HepG2 (cell line): ENCODE data around the gene EZH2. TPM values are rescaled to one million over a fixed set of nuclear protein-coding genes. Genes with fewer than 3 reads are reported as not detected.

Experiments
- ATAC-seq: fragments of 200-7000 bp; cut with Tn5 transposase; 3 replicates; pipeline ENCODE4 v1.9.1; 2020; ENCODE audit warnings: mild to moderate bottlenecking, moderate library complexity
- BruUV-seq: library from RNA; stranded (reverse); fragments of 400-500 nt; replicated peaks from 2 replicates; lab custom pipeline; 2021; lab: Mats Ljungman, UMichigan
- CTCF ChIA-PET: fragments of 300-600 bp; formaldehyde crosslinking; extraction: SDS; loops from one replicate; lab custom pipeline; 2021; ENCODE audit warnings: low total read pairs, inconsistent platforms, low intra/inter-chr PET ratio; lab: Yijun Ruan, JAX
- POLR2A ChIA-PET: fragments of 350-600 bp; sonication (Branson Sonifier 250); formaldehyde crosslinking; loops from one replicate; lab custom pipeline; 2020; ENCODE audit warnings: antibody characterized with exemption, inconsistent platforms; lab: Yijun Ruan, JAX
- DNase-seq: peaks from one replicate; pipeline ENCODE4 v3.0.0-alpha.2; 2015; ENCODE audit warnings: low spot score
- FAIRE-seq: peaks from 3 replicates; lab custom pipeline; 2011; peaks lifted over from hg19 to GRCh38; lab: Jason Lieb, UNC
- H2AFZ ChIP-seq: one replicate; pipeline ENCODE4 v1.6.1; 2011; ENCODE audit warnings: low read length, inconsistent platforms
- H3K27ac ChIP-seq: fragments of 300-600 bp; 3 replicates; pipeline ENCODE4 v1.8.0; 2011; ENCODE audit warnings: mixed run types, mild to moderate bottlenecking, mixed read lengths, low read length, inconsistent platforms; ENCODE audit not compliant: insufficient read depth; ENCODE audit errors: extremely low read length
- H3K27me3 ChIP-seq, 2 experiments: fragments of 200-600 bp in 1 of 2; 2 replicates in 1 of 2; 3 replicates in 1 of 2; pipeline versions ENCODE4 v1.6.0 to v1.8.0; 2011; ENCODE audit warnings: low read length in 2 of 2, mild to moderate bottlenecking in 2 of 2, moderate library complexity in 2 of 2, inconsistent platforms in 1 of 2; ENCODE audit not compliant: insufficient read depth in 2 of 2, control insufficient read depth in 1 of 2
- H3K36me3 ChIP-seq, 2 experiments: fragments of 200-600 bp in 1 of 2; replicated peaks in 1 of 2; 2 replicates in 1 of 2; 3 replicates in 1 of 2; pipeline versions ENCODE4 v1.5.1 to v1.8.0; 2011; ENCODE audit warnings: low read length in 2 of 2, inconsistent platforms in 1 of 2; ENCODE audit not compliant: insufficient read depth in 2 of 2, control insufficient read depth in 1 of 2
- H3K4me1 ChIP-seq: 2 replicates; pipeline ENCODE4 v1.5.1; 2012; ENCODE audit warnings: low read length, inconsistent platforms; ENCODE audit not compliant: insufficient read depth
- H3K4me2 ChIP-seq: 2 replicates; pipeline ENCODE4 v1.6.0; 2011; ENCODE audit warnings: low read depth, low read length, inconsistent platforms
- H3K4me3 ChIP-seq, 3 experiments: fragments of 200-600 bp in 1 of 3; sonication (generic), shearing (Covaris generic) in 1 of 3; replicated peaks in 1 of 3; 2 replicates each; pipeline ENCODE4 v1.5.1; 2011 to 2016; ENCODE audit warnings: low read length in 3 of 3, inconsistent platforms in 2 of 3, low read depth in 2 of 3, mild to moderate bottlenecking in 2 of 3, control low read depth in 1 of 3, mixed read lengths in 1 of 3; ENCODE audit not compliant: insufficient read depth in 1 of 3
- H3K79me2 ChIP-seq: one replicate; pipeline ENCODE4 v1.6.1; 2011; ENCODE audit warnings: low read length, inconsistent platforms; ENCODE audit not compliant: insufficient read depth
- H3K9ac ChIP-seq: 2 replicates; pipeline ENCODE4 v1.6.0; 2011; ENCODE audit warnings: mild to moderate bottlenecking, low read depth, low read length, inconsistent platforms; ENCODE audit not compliant: insufficient read depth
- H3K9me3 ChIP-seq: 2 replicates; pipeline ENCODE4 v1.5.1; 2012; ENCODE audit warnings: mild to moderate bottlenecking, low read length
- H4K20me1 ChIP-seq: 2 replicates; pipeline ENCODE4 v1.6.0; 2011; ENCODE audit warnings: inconsistent platforms, mild to moderate bottlenecking, low read length, moderate library complexity; ENCODE audit not compliant: insufficient read depth
- HNF4G ChIP-seq, 2 experiments: sonication (generic) in 1 of 2; formaldehyde crosslinking in 1 of 2; IDR thresholded peaks; 2 replicates each; pipeline versions ENCODE4 v1.4.0 to v1.6.1; 2011 to 2020; ENCODE audit warnings: borderline replicate concordance in 2 of 2, low read depth in 2 of 2, mild to moderate bottlenecking in 2 of 2, low read length in 1 of 2, missing genetic modification reagents in 1 of 2, moderate library complexity in 1 of 2
- HOXD1 ChIP-seq: sonication (generic); formaldehyde crosslinking; IDR thresholded peaks from 2 replicates; pipeline ENCODE4 v1.5.0; 2020; ENCODE audit warnings: missing genetic modification reagents
- NFE2 ChIP-seq: sonication (generic); formaldehyde crosslinking; IDR thresholded peaks from 2 replicates; pipeline ENCODE4 v1.4.0; 2020; ENCODE audit warnings: missing genetic modification reagents
- PAWR ChIP-seq: sonication (generic); formaldehyde crosslinking; IDR thresholded peaks from 2 replicates; pipeline ENCODE4 v1.4.0; 2020; ENCODE audit warnings: missing genetic modification reagents, mild to moderate bottlenecking, borderline replicate concordance
- REPIN1 ChIP-seq: sonication (generic); formaldehyde crosslinking; IDR thresholded peaks from 2 replicates; pipeline ENCODE4 v1.8.0; 2022; ENCODE audit warnings: missing genetic modification reagents, low read depth, mild to moderate bottlenecking, borderline replicate concordance
- SMAD9 ChIP-seq: sonication (generic); formaldehyde crosslinking; IDR thresholded peaks from 2 replicates; pipeline ENCODE4 v1.5.1; 2020; ENCODE audit warnings: mild to moderate bottlenecking, missing genetic modification reagents
- ZBTB38 ChIP-seq: sonication (generic); formaldehyde crosslinking; IDR thresholded peaks from 2 replicates; pipeline ENCODE4 v1.5.1; 2020; ENCODE audit warnings: mild to moderate bottlenecking, missing genetic modification reagents
- ZMAT3 ChIP-seq: sonication (generic); formaldehyde crosslinking; conservative IDR thresholded peaks from 2 replicates; pipeline ENCODE4 v1.7.0; 2021; ENCODE audit warnings: missing genetic modification reagents
- ZNF264 ChIP-seq: sonication (generic); formaldehyde crosslinking; IDR thresholded peaks from 2 replicates; pipeline ENCODE4 v1.4.0; 2020; ENCODE audit warnings: missing genetic modification reagents
- WGBS: methylation state at CpG from one replicate; pipeline ENCODE4 v1.1.6; 2017; ENCODE audit warnings: low lambda C conversion rate; 5-methylcytosine and 5-hydroxymethylcytosine counted together
- in situ Hi-C: cut with HindIII; loops from 2 replicates; pipeline ENCODE4 v1.10.0; 2017; ENCODE audit warnings: low pct_unique_long_range_greater_than_20kb; ENCODE audit not compliant: extremely low pct_ligation_motif_present
- intact Hi-C: fragments of 100-400 bp; cut with micrococcal nuclease; formaldehyde crosslinking; loops from one replicate; pipeline ENCODE4 v1.10.0; 2022; ENCODE audit not compliant: unreplicated experiment
- polyA plus RNA-seq, 8 experiments: library from polyadenylated mRNA; depleted of rRNA in 3 of 8; stranded (reverse) in 7 of 8; unstranded in 1 of 8; fragments of >200 nt; fragmentation: Illumina TruSeq in 4 of 8; extraction: Trizol in 4 of 8; gene quantifications; 2 replicates each; pipeline versions ENCODE4 v1.2.1 to v1.2.3, GENCODE V29; 2011 to 2016; ENCODE audit warnings: low read depth in 4 of 8, missing spikeins in 1 of 8, mixed read lengths in 1 of 8; ENCODE audit not compliant: insufficient read depth in 1 of 8
- total RNA-seq, 5 experiments: library from RNA; depleted of rRNA; stranded (reverse); fragments of >200 nt; fragmentation: Illumina TruSeq; extraction: Trizol; gene quantifications; 2 replicates each; pipeline ENCODE4 v1.2.3, GENCODE V29; 2016; ENCODE audit warnings: low read depth in 1 of 5
- TF ChIP-seq, protein P1 (sequence below): sonication (generic); formaldehyde crosslinking; IDR thresholded peaks from 2 replicates; pipeline ENCODE4 v1.8.0; 2022; ENCODE audit warnings: mild to moderate bottlenecking, missing genetic modification reagents

EZH2 gene
- total and polyA plus RNA-seq, 2 of the 13 experiments (the other 11 are each of a cell fraction or from before 2014, with no cell fraction given): 26.0 to 34.3 TPM

DNA sequence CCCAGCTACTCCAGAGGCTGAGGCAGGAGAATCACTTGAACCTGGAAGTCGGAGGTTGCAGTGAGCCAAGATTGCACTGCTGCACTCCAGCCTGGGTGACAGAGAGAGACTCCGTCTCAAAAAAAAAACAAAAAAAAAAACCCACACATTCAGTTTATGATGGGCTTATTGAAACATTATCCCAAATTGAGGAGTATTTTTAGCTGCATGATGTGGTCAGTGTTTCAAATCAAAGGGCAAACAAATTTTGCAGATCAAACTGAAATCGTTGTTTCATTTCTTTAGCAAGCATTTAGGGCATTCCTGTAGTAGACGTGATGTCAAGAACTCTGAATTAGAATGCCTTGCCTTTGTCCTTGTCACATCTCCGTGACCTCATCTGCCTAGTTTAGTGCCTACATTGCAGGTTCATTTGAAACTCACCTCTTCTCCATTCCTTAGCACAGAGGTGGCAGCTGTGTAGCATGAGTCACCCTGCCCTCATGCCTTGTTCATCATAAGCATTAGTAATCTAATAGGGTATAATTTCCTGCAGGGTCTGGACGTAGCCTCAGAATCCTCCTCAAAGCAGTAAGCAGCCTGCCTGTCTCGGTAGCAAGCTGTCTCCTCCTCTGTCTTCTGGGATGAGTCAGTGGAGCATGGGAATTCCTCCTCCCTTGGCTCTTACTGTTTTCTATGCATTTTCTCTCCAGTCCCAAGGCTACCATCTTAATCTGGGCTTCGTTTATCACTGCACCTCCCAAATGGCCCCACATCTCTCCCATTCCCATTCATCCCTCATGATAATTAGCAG lies 111.6 kb downstream of the EZH2 start:
- no peaks in the 10 kb centered on the region for H3K79me2 ChIP-seq
- BruUV-seq: no TSS peak
- no peak overlapping the region for H2AFZ ChIP-seq
- POLR2A ChIA-PET: no interaction called here
- H3K4me3 ChIP-seq: no peak overlapping the region
- no peak for FAIRE-seq
- H4K20me1 ChIP-seq: no peaks in the 10 kb centered on the region
- TF ChIP-seq ZNF264 (CRISPR knock-in tag) (no peak), PAWR (no peak), HNF4G (IDR thresholded peaks at IDR 0.05; ENCODE audit: borderline replicate concordance, low read depth, low read length) (no peak), HNF4G (CRISPR knock-in tag; IDR thresholded peaks at IDR 0.05; ENCODE audit: borderline replicate concordance, low read depth) (no peak), NFE2 (CRISPR knock-in tag) (no peak), ZBTB38 (no peak), REPIN1 (CRISPR knock-in tag) (no peak), SMAD9 (CRISPR knock-in tag) (no peak), HOXD1 (CRISPR knock-in tag) (no peak), ZMAT3 (CRISPR knock-in tag) (no peak)
- TF ChIP-seq, protein P1, sequence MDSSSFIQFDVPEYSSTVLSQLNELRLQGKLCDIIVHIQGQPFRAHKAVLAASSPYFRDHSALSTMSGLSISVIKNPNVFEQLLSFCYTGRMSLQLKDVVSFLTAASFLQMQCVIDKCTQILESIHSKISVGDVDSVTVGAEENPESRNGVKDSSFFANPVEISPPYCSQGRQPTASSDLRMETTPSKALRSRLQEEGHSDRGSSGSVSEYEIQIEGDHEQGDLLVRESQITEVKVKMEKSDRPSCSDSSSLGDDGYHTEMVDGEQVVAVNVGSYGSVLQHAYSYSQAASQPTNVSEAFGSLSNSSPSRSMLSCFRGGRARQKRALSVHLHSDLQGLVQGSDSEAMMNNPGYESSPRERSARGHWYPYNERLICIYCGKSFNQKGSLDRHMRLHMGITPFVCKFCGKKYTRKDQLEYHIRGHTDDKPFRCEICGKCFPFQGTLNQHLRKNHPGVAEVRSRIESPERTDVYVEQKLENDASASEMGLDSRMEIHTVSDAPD (CRISPR knock-in tag): no peak
- TF ChIP-seq, all 625 proteins: peak for 0
- no peak overlapping the region for H3K4me2 ChIP-seq
- intact Hi-C loops (no loop called here), in situ Hi-C loops (no loop called here)
- no peaks in the 10 kb centered on the region for H3K9me3 ChIP-seq
- H3K27me3 ChIP-seq: no peaks in the 10 kb centered on the region
- H3K27ac ChIP-seq: no peak overlapping the region
- peaks cover 6 to 77% of the 10 kb centered on the region in 2 experiments for H3K36me3 ChIP-seq
- H3K9ac ChIP-seq: no peak overlapping the region
- ATAC-seq (no peak), DNase-seq (no peak)
- CTCF ChIA-PET: no interaction called here
- 95% methylated on average over 8 of the region's 8 CpGs for WGBS
- no peaks in the 10 kb centered on the region for H3K4me1 ChIP-seq
